Gastroesophageal sphincter (tissue), 4 donors: Measurements from ENCODE around the gene RBM38. TPM values are rescaled to one million over a fixed set of nuclear protein-coding genes. Genes with fewer than 3 reads are reported as not detected.
A peak's percentile ranks its signal among the peaks of the same experiment; 100 is the strongest.

Experiments
- ATAC-seq: fragments of 150-250 bp; one replicate; pipeline ENCODE4 v1.9.1; 2016; ENCODE audit warnings: mild to moderate bottlenecking, moderate library complexity
- H3K27ac ChIP-seq, 4 donors: fragments of 200-600 bp; sonication (generic) in 3 of 4; 1 replicate in 3 of 4; 2 replicates in 1 of 4; pipeline ENCODE4 v1.5.1; 2016 to 2019
- H3K27me3 ChIP-seq: fragments of 200-600 bp; sonication (generic); one replicate; pipeline ENCODE4 v1.5.1; 2019
- H3K36me3 ChIP-seq, 2 donors: fragments of 200-600 bp; sonication (generic); one replicate each; pipeline ENCODE4 v1.5.1; 2019; ENCODE audit warnings: control low read depth in 1 of 2
- H3K4me1 ChIP-seq, 3 donors: fragments of 200-600 bp; sonication (generic); 1 replicate in 2 of 3; 2 replicates in 1 of 3; pipeline ENCODE4 v1.5.1; 2016 to 2019; ENCODE audit warnings: control low read depth in 2 of 3
- H3K4me3 ChIP-seq, 2 donors: fragments of 200-600 bp; sonication (generic); one replicate each; pipeline ENCODE4 v1.5.1; 2019; ENCODE audit warnings: mild to moderate bottlenecking in 1 of 2, moderate library complexity in 1 of 2
- H3K9me3 ChIP-seq, 3 donors: fragments of 200-600 bp; sonication (generic); one replicate each; pipeline ENCODE4 v1.5.1; 2017 to 2019; ENCODE audit warnings: control low read depth in 2 of 3
- EP300 ChIP-seq: sonication (generic); formaldehyde crosslinking; IDR thresholded peaks from one replicate; pipeline ENCODE4 v1.6.1; 2017; ENCODE audit warnings: antibody characterized with exemption, mild to moderate bottlenecking
- POLR2A ChIP-seq, 2 donors: fragments of 450-650 bp; IDR thresholded peaks; one replicate each; pipeline ENCODE4 v1.6.1; 2017; ENCODE audit warnings: antibody characterized with exemption in 2 of 2, mild to moderate bottlenecking in 2 of 2, moderate library complexity in 1 of 2
- POLR2AphosphoS5 ChIP-seq: sonication (generic); formaldehyde crosslinking; IDR thresholded peaks from one replicate; pipeline ENCODE4 v1.6.1; 2017; ENCODE audit warnings: antibody characterized with exemption
- WGBS, 2 donors: methylation state at CpG; one replicate each; pipeline ENCODE4 v1.1.5; 2018; ENCODE audit warnings: low coverage in 1 of 2; 5-methylcytosine and 5-hydroxymethylcytosine counted together
- total RNA-seq, 4 donors: library from RNA; depleted of rRNA; stranded (reverse); fragments of >200 nt; gene quantifications; one replicate each; pipeline ENCODE4 v1.1.0, GENCODE V29; 2016
- TF ChIP-seq, protein P1 (sequence below), 4 experiments: fragments of 200-600 bp in 2 of 4; fragments of 450-650 bp in 2 of 4; sonication (generic) in 1 of 4; IDR thresholded peaks; one replicate each; pipeline ENCODE4 v1.5.1; 2017 to 2019; ENCODE audit warnings: antibody characterized with exemption in 4 of 4, mild to moderate bottlenecking in 2 of 4, moderate library complexity in 2 of 4

Gene RBM38
- total RNA-seq, 4 donors from 2014 or later, result 50.9 to 190 (median 106) TPM

DNA sequence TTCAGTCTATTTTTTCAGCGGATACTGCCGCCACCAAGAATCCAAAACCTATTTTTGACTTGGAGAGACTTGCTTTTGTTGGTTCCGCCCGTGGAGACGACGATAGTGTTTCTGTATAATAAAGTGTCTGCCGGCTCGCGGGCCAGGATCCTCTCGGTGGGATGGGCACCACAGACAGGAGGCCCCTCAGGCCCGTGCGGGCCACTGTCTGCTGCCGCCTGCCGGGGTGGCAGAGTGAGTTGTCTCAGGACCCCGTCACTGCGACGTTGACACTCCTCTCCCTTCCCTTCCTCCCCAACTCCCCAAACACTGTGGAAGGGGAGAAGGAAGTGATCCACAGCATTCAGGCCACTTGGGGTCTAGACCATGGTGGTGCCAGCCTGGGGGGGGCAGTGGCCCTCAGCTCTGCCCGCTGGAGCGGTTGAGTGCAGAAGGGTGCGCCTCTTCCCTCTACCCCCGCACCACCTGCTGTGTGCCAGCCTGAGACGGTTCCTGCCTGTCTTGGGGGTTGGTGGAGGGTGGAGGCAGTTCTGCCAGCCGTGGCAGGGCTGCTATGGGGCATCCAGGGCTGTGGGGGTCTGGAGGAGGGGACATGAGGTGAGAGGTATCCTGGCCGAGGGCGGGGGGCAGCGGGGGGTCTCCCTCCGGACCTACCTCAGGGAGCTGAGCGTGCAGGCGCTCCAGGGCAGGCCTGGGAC, 17.5 kb downstream of the RBM38 start:
- Histone ChIP-seq H3K9me3 (no peaks in the 10 kb centered on the region), H3K27ac (peak overlapping the region; percentile 54 to 95 (median 90)), H3K4me1 (peaks cover 0 to 88% (median 26%) of the 10 kb centered on the region in 3 donors), H3K4me3 (no peak overlapping the region), H3K36me3 (peaks cover 0 to 66% of the 10 kb centered on the region in 2 donors), H3K27me3 (no peaks in the 10 kb centered on the region)
- peak; percentile 1 for ATAC-seq
- TF ChIP-seq EP300, result no peak
- TF ChIP-seq POLR2AphosphoS5, result no peak
- no peak for TF ChIP-seq POLR2A (IDR thresholded peaks at IDR 0.05)
- TF ChIP-seq, protein P1, sequence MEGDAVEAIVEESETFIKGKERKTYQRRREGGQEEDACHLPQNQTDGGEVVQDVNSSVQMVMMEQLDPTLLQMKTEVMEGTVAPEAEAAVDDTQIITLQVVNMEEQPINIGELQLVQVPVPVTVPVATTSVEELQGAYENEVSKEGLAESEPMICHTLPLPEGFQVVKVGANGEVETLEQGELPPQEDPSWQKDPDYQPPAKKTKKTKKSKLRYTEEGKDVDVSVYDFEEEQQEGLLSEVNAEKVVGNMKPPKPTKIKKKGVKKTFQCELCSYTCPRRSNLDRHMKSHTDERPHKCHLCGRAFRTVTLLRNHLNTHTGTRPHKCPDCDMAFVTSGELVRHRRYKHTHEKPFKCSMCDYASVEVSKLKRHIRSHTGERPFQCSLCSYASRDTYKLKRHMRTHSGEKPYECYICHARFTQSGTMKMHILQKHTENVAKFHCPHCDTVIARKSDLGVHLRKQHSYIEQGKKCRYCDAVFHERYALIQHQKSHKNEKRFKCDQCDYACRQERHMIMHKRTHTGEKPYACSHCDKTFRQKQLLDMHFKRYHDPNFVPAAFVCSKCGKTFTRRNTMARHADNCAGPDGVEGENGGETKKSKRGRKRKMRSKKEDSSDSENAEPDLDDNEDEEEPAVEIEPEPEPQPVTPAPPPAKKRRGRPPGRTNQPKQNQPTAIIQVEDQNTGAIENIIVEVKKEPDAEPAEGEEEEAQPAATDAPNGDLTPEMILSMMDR (IDR thresholded peaks at IDR 0.05), result no peak
- WGBS, 2 donors, result 31% methylated on average over 13 of the region's 29 CpGs; no CpG with 5 or more reads in 1 of the 2 donors

DNA sequence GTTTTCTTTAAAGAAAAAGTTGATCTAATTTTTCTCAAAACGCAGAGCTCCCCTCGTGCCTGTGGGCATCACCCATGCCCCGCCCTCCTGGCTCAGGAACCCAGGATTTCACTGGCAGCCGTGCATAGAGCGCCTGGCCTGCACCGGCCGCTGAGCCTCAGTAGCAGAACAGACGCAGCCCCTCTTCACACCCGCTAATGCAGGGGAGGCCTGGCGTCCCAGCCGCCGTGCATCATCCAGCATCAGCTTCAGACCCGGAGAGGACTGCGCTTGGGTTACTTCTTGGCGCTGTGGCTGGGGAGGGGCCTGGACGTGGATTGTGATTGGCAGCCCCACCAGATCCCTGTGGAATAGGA, 18.1 kb downstream of the RBM38 start:
- no peaks in the 10 kb centered on the region for H3K9me3 ChIP-seq
- H3K27ac ChIP-seq, result peak overlapping the region; percentile 54 to 95 (median 90)
- no peaks in the 10 kb centered on the region for H3K27me3 ChIP-seq
- ATAC-seq, result peak; percentile 60
- no peak overlapping the region for H3K4me3 ChIP-seq
- peaks cover 0 to 60% of the 10 kb centered on the region in 2 donors for H3K36me3 ChIP-seq
- peaks cover 0 to 83% (median 22%) of the 10 kb centered on the region in 3 donors for H3K4me1 ChIP-seq
- TF ChIP-seq, protein P1 (IDR thresholded peaks at IDR 0.05), result no peak
- TF ChIP-seq POLR2AphosphoS5, result peak; percentile 55
- no peak for TF ChIP-seq POLR2A (IDR thresholded peaks at IDR 0.05)
- TF ChIP-seq EP300, result no peak
- 34 to 39% methylated on average over 3 to 8 of the region's 16 CpGs for WGBS, 2 donors

DNA sequence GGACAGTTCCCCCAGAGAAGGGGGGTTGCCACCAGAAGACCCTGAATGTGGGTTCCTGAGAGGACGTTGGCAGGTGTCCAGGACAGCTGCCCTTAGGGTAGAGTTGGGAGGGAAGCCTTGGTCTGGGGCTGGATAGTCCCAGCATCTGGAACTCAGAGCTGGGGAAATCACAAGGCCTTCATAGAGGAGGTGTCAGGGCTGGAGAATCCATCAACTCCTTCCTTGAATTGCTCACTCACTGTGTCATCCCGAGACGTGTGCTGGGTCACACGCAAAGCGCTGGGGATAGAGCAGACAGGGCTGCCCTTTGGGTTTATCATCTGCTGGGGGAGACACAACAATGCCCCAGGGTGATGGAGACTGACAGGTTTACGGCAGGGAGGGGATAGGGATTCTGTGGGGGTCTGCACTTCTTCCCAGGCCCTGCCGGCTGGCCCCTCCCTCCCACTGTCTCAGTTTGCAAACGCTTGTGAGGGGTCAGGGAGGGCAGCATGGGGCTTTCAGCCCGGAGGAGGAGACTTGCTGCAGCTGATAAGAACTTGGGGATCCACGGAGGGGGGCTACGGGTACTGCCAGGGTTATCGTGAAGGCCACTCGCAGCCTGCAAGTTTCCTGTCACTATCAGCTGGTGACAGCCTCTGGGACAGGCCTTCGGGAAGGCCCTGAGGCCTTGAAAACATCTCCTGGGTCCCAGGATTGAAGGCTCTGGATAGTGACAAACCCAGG, 18.6 kb downstream of the RBM38 start:
- no peaks in the 10 kb centered on the region for H3K9me3 ChIP-seq
- no peak for ATAC-seq
- H3K4me1 ChIP-seq, result peaks cover 0 to 83% (median 22%) of the 10 kb centered on the region in 3 donors
- TF ChIP-seq POLR2AphosphoS5, result no peak
- TF ChIP-seq, protein P1 (IDR thresholded peaks at IDR 0.05), result no peak
- TF ChIP-seq EP300, result no peak
- TF ChIP-seq POLR2A (IDR thresholded peaks at IDR 0.05), result no peak
- WGBS, 2 donors, result 70 to 100% methylated on average over 2 to 4 of the region's 14 CpGs
- no peak overlapping the region for H3K4me3 ChIP-seq
- H3K27me3 ChIP-seq, result no peaks in the 10 kb centered on the region
- peaks cover 0 to 55% of the 10 kb centered on the region in 2 donors for H3K36me3 ChIP-seq
- H3K27ac ChIP-seq, result peak overlapping the region; percentile 9 to 95 (median 90)

DNA sequence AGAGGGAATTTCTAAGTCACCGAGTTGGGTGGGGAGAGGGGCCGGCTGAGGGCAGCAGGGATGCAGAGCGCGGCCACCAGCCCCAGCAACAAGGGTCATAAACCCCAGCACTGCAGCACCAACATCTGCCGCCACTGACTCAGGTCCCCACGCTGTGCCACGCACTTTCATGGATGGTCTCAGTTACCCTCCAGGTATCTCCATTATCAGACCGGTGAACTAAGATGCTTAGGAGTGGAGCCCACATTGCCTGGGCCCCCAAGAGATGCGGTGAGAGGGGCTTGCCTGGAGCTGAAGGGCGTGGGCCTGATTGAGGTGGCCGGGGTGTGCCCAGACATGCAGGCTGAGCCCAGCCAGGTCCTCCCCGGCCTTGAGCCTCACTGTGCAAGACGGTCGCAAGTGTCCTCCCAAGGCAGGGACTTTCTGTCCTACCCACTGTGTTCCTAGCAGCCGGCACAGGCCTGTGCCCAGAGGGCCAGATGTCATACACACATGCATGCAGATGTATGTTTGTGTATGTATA, 19.3 kb downstream of the RBM38 start:
- Histone ChIP-seq H3K36me3 (peaks cover 0 to 48% of the 10 kb centered on the region in 2 donors), H3K9me3 (no peaks in the 10 kb centered on the region), H3K27me3 (no peaks in the 10 kb centered on the region), H3K4me1 (peaks cover 0 to 83% (median 17%) of the 10 kb centered on the region in 3 donors), H3K27ac (peak overlapping the region in 3 of 4 donors; percentile 87 to 95 (median 94)), H3K4me3 (no peak overlapping the region)
- WGBS, 2 donors, result 88 to 100% methylated on average over 1 to 3 of the region's 15 CpGs
- ATAC-seq, result no peak
- TF ChIP-seq POLR2AphosphoS5 (no peak), EP300 (no peak), POLR2A (IDR thresholded peaks at IDR 0.05) (no peak)
- TF ChIP-seq, protein P1 (IDR thresholded peaks at IDR 0.05), result no peak
